SK-N-SH (cell line): ENCODE measurements around the gene RNF166. TPM values are rescaled to one million over a fixed set of nuclear protein-coding genes. Genes with fewer than 3 reads are reported as not detected.
A peak's percentile ranks its signal among the peaks of the same experiment; 100 is the strongest.

Experiments used
- CTCF ChIA-PET: fragments of 300-600, 350-600 bp; formaldehyde crosslinking; extraction: SDS; loops from one replicate; lab custom pipeline; 2021; lab: Yijun Ruan, JAX
- POLR2A ChIA-PET: fragments of 350-600 bp; sonication (Branson Sonifier 250); formaldehyde crosslinking; extraction: SDS; loops from one replicate; lab custom pipeline; 2020; ENCODE audit warnings: antibody characterized with exemption, inconsistent platforms; lab: Yijun Ruan, JAX
- DNase-seq: peaks from one replicate; pipeline ENCODE4 v3.0.0; 2012
- H2AFZ ChIP-seq: fragments of 200-600 bp; sonication (generic); 2 replicates; pipeline ENCODE4 v1.8.1; 2016; ENCODE audit warnings: antibody characterized with exemption, mild to moderate bottlenecking, low read depth
- H3F3A ChIP-seq: fragments of 200-600 bp; sonication (generic); replicated peaks from 2 replicates; pipeline ENCODE3; 2016; ENCODE audit warnings: antibody characterized with exemption, mild to moderate bottlenecking; ENCODE audit not compliant: insufficient read depth
- H3K27ac ChIP-seq, 2 experiments: fragments of 200-500 bp in 1 of 2; fragments of 200-600 bp in 1 of 2; sonication (Bioruptor generic) in 1 of 2; sonication (generic), shearing (Covaris generic) in 1 of 2; 2 replicates each; pipeline versions ENCODE4 v1.5.1 to v1.6.1; 2014 to 2016; ENCODE audit warnings: low read depth in 2 of 2, inconsistent platforms in 1 of 2, low read length in 1 of 2, mild to moderate bottlenecking in 1 of 2, mixed read lengths in 1 of 2
- H3K27me3 ChIP-seq: fragments of 200-600 bp; sonication (generic), shearing (Covaris generic); 2 replicates; pipeline ENCODE4 v1.6.1; 2016; ENCODE audit warnings: mixed run types; ENCODE audit not compliant: insufficient read depth
- H3K36me3 ChIP-seq, 2 experiments: fragments of 200-500 bp in 1 of 2; fragments of 200-600 bp in 1 of 2; sonication (Bioruptor generic) in 1 of 2; sonication (generic) in 1 of 2; replicated peaks in 1 of 2; 2 replicates each; pipeline versions ENCODE3 to v1.5.1; 2014 to 2016; ENCODE audit warnings: low read length in 1 of 2, mild to moderate bottlenecking in 1 of 2; ENCODE audit not compliant: insufficient read depth in 2 of 2, control insufficient read depth in 1 of 2
- H3K4me1 ChIP-seq, 2 experiments: fragments of 200-500 bp in 1 of 2; fragments of 200-600 bp in 1 of 2; sonication (Bioruptor generic) in 1 of 2; sonication (generic), shearing (Covaris generic) in 1 of 2; 2 replicates each; pipeline versions ENCODE4 v1.5.1 to v1.6.1; 2014 to 2016; ENCODE audit warnings: low read depth in 1 of 2, low read length in 1 of 2, mixed run types in 1 of 2; ENCODE audit not compliant: insufficient read depth in 2 of 2, control insufficient read depth in 1 of 2
- H3K4me2 ChIP-seq: fragments of 200-600 bp; sonication (generic), shearing (Covaris generic); 2 replicates; pipeline ENCODE4 v1.6.1; 2017; ENCODE audit warnings: mixed run types
- H3K4me3 ChIP-seq, 2 experiments: fragments of 200-500 bp in 1 of 2; fragments of 200-600 bp in 1 of 2; sonication (Bioruptor generic) in 1 of 2; sonication (generic), shearing (Covaris generic) in 1 of 2; 2 replicates each; pipeline versions ENCODE4 v1.5.1 to v1.8.1; 2014 to 2016; ENCODE audit warnings: low read depth in 2 of 2, inconsistent platforms in 1 of 2, low read length in 1 of 2, mild to moderate bottlenecking in 1 of 2, mixed read lengths in 1 of 2, moderate library complexity in 1 of 2
- H3K79me2 ChIP-seq: fragments of 200-600 bp; sonication (generic); 2 replicates; pipeline ENCODE4 v1.8.1; 2017; ENCODE audit warnings: mild to moderate bottlenecking; ENCODE audit not compliant: insufficient read depth
- H3K9ac ChIP-seq: fragments of 200-600 bp; sonication (generic); 2 replicates; pipeline ENCODE4 v1.6.1; 2017; ENCODE audit warnings: mixed run types
- H3K9me2 ChIP-seq: fragments of 200-600 bp; sonication (generic); 2 replicates; pipeline ENCODE4 v1.6.1; 2017; ENCODE audit warnings: mixed run types
- H3K9me3 ChIP-seq: fragments of 200-600 bp; sonication (generic); 2 replicates; pipeline ENCODE4 v1.6.1; 2017; ENCODE audit warnings: mixed run types, mild to moderate bottlenecking, moderate library complexity
- H4K20me1 ChIP-seq: fragments of 200-600 bp; sonication (generic); 2 replicates; pipeline ENCODE4 v1.6.1; 2017; ENCODE audit warnings: mild to moderate bottlenecking, mixed run types; ENCODE audit not compliant: insufficient read depth
- CHD2 ChIP-seq: fragments of 150-350 bp; IDR thresholded peaks from 2 replicates; pipeline ENCODE4 v1.6.1; 2018; ENCODE audit warnings: low read length; ENCODE audit not compliant: partially characterized antibody
- CTCF ChIP-seq: fragments of 200-600 bp; sonication (generic); IDR thresholded peaks from 2 replicates; pipeline ENCODE4 v1.6.1; 2017; ENCODE audit warnings: antibody characterized with exemption, mild to moderate bottlenecking, moderate library complexity
- ELF1 ChIP-seq: IDR thresholded peaks from 2 replicates; pipeline ENCODE4 v1.4.0; 2012
- EP300 ChIP-seq, 2 experiments: IDR thresholded peaks; 2 replicates each; pipeline versions ENCODE4 v1.4.0 to v1.6.1; 2012; ENCODE audit warnings: borderline replicate concordance in 1 of 2, low read depth in 1 of 2, low read length in 1 of 2
- FOXM1 ChIP-seq: IDR thresholded peaks from 2 replicates; pipeline ENCODE4 v1.4.0; 2012; ENCODE audit warnings: low read depth, mild to moderate bottlenecking
- IRF3 ChIP-seq: fragments of 150-350 bp; IDR thresholded peaks from 2 replicates; pipeline ENCODE4 v1.6.1; 2016; ENCODE audit warnings: mild to moderate bottlenecking, low read depth, low read length
- MAX ChIP-seq: IDR thresholded peaks from 2 replicates; pipeline ENCODE4 v1.4.0; 2012; ENCODE audit warnings: low read depth
- MXI1 ChIP-seq: IDR thresholded peaks from 2 replicates; pipeline ENCODE4 v1.6.1; 2012; ENCODE audit warnings: mild to moderate bottlenecking, low read depth, low read length, improper control_type of control experiment
- NRF1 ChIP-seq: IDR thresholded peaks from 2 replicates; pipeline ENCODE4 v1.6.1; 2012; ENCODE audit warnings: low read depth, mild to moderate bottlenecking, low read length
- POLR2AphosphoS5 ChIP-seq: IDR thresholded peaks from 2 replicates; pipeline ENCODE4 v1.6.1; 2012; ENCODE audit warnings: low read depth, low read length
- RAD21 ChIP-seq: IDR thresholded peaks from 2 replicates; pipeline ENCODE4 v1.6.1; 2012; ENCODE audit warnings: mild to moderate bottlenecking, low read length
- REST ChIP-seq: IDR thresholded peaks from 2 replicates; pipeline ENCODE4 v1.6.1; 2012; ENCODE audit warnings: mild to moderate bottlenecking, low read depth, low read length, moderate library complexity
- RFX5 ChIP-seq: IDR thresholded peaks from 2 replicates; pipeline ENCODE4 v1.6.1; 2012; ENCODE audit warnings: mild to moderate bottlenecking, improper control_type of control experiment, low read length
- TAF1 ChIP-seq: IDR thresholded peaks from 2 replicates; pipeline ENCODE4 v1.6.1; 2012; ENCODE audit warnings: low read depth, mild to moderate bottlenecking, low read length, moderate library complexity, borderline replicate concordance
- TEAD4 ChIP-seq: IDR thresholded peaks from 2 replicates; pipeline ENCODE4 v1.4.0; 2012; ENCODE audit warnings: mild to moderate bottlenecking, borderline replicate concordance; ENCODE audit not compliant: insufficient read depth
- WGBS: methylation state at CpG from one replicate; pipeline ENCODE4 v1.1.6; 2017; ENCODE audit warnings: low lambda C conversion rate; 5-methylcytosine and 5-hydroxymethylcytosine counted together
- polyA plus RNA-seq, 3 experiments: library from polyadenylated mRNA; depleted of rRNA; stranded (reverse); fragments of >200 nt; gene quantifications; 2 replicates each; pipeline ENCODE4 v1.2.3, GENCODE V29; 2012

The RNF166 gene
- polyA plus RNA-seq, 1 of the 3 experiments (the other 2 are of a cell fraction) = 17.2 TPM

GRCh38 chr16:88665148-88665547 lies 41.1 kb downstream of the RNF166 start:
- no peak overlapping the region for H3K27ac ChIP-seq
- no peaks in the 10 kb centered on the region for H4K20me1 ChIP-seq
- CTCF ChIA-PET = interaction anchor here (0.9 to 1.2 kb wide), 2 partner anchors 8 to 89 kb away, joined by 3 read pairs; no protein-coding TSS in a partner anchor
- H3K36me3 ChIP-seq = peaks cover 0 to 3% of the 10 kb centered on the region in 2 experiments
- no peaks in the 10 kb centered on the region for H3K27me3 ChIP-seq
- H3K9ac ChIP-seq = no peak overlapping the region
- H3K9me3 ChIP-seq = no peaks in the 10 kb centered on the region
- POLR2A ChIA-PET = no interaction called here
- WGBS = 91% methylated on average over 4 of the region's 4 CpGs
- peaks cover 0 to 5% of the 10 kb centered on the region in 2 experiments; a peak in 1 of 4 replicates for H3K4me1 ChIP-seq
- TF ChIP-seq RAD21 (no peak), CTCF (no peak), POLR2AphosphoS5 (no peak), EP300 (IDR thresholded peaks at IDR 0.05; ENCODE audit: borderline replicate concordance in 1 of 2, low read depth in 1 of 2, low read length in 1 of 2) (no peak), TAF1 (no peak)
- H3K4me3 ChIP-seq = no peak overlapping the region
- no peak for DNase-seq
- H3K9me2 ChIP-seq = no peaks in the 10 kb centered on the region
- no peak overlapping the region for H3K4me2 ChIP-seq
- peaks cover 4% of the 10 kb centered on the region for H3F3A ChIP-seq
- H2AFZ ChIP-seq = no peak overlapping the region
- peaks cover 8% of the 10 kb centered on the region for H3K79me2 ChIP-seq

GRCh38 chr16:88662843-88663606 lies 43.2 kb downstream of the RNF166 start, which contains the start of gene MVD:
MVD (minus strand) TSS chr16:88663091; CDS start chr16:88663080, 11 bp downstream.
- peak; percentile 73 for TF ChIP-seq POLR2AphosphoS5
- peak; percentile 60 for TF ChIP-seq MAX
- TF ChIP-seq NRF1 = peak; percentile 76
- peak; percentile 64; the same call in 1 of the 2 replicates for TF ChIP-seq MXI1
- no peak for TF ChIP-seq FOXM1
- TF ChIP-seq REST = 0 out of 2 replicates have a peak, but pooled peaks have one; percentile 24
- TF ChIP-seq ELF1 = peak; percentile 84
- peak; percentile 57 for TF ChIP-seq TAF1
- peak; percentile 90 for TF ChIP-seq RFX5
- peak; percentile 81 for TF ChIP-seq IRF3
- no peak for TF ChIP-seq TEAD4
- no peak for TF ChIP-seq RAD21
- TF ChIP-seq CHD2 = peak; percentile 89
- H3K4me2 ChIP-seq = peak within 1 kb of the TSS; percentile 99
- no peaks in the 10 kb centered on the region for H4K20me1 ChIP-seq
- H3K9ac ChIP-seq = peak within 1 kb of the TSS; percentile 82
- H3K79me2 ChIP-seq = peaks cover 11% of the 10 kb centered on the region
- H3K4me3 ChIP-seq = peak within 1 kb of the TSS; percentile 82 to 92
- peaks cover 0 to 5% of the 10 kb centered on the region in 2 experiments; a peak in 1 of 4 replicates for H3K4me1 ChIP-seq
- no peaks in the 10 kb centered on the region for H3K9me2 ChIP-seq
- peak within 1 kb of the TSS; percentile 98 for H2AFZ ChIP-seq
- H3K27ac ChIP-seq = peak within 1 kb of the TSS in 1 of 2 experiments; percentile 74; a peak in 1 of 4 replicates
- under 1% methylated on average over 27 of the region's 88 CpGs for WGBS
- no peaks in the 10 kb centered on the region for H3K36me3 ChIP-seq
- ChIA-PET POLR2A (interaction anchor here (0.6 to 1.0 kb wide), 2 partner anchors 34 to 198 kb away, joined by 3 read pairs; no protein-coding TSS in a partner anchor), CTCF (interaction anchor here (0.6 to 1.4 kb wide), 6 partner anchors 8 to 104 kb away, joined by 3 to 6 read pairs (median 4); partner anchors contain the start of gene CYBA)
- H3K27me3 ChIP-seq = no peaks in the 10 kb centered on the region
- H3F3A ChIP-seq = peaks cover 4% of the 10 kb centered on the region
- DNase-seq = peak; percentile 100
- H3K9me3 ChIP-seq = no peaks in the 10 kb centered on the region
